Measurements from ENCODE around the gene FXYD2.

The FXYD2 gene

DNA sequence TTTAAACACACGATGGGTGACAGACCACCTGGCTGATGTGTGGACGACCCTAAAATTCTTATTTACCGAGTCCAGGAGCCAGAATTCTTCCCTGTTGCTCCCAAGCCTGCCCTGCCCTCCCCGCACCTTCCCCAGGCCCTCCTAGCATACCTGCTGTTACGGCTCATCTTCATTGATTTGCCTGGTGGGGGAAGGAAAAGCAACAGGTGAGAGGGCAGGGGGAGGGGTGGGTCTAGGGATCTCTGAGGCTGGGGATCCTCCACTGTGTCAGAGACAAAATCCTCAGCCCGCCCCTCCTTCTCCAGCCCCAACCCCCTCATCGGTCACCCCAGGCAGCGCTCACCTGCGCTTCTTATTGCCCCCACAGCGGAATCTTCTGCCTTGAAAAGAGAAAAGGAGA lies 4.0 kb downstream of the FXYD2 start:
- H3K4me3 ChIP-seq (ENCODE audit: low read depth, low read length) = no peak overlapping the region
- no peak for DNase-seq (ENCODE audit: low read depth)
- TF ChIP-seq, protein P1, sequence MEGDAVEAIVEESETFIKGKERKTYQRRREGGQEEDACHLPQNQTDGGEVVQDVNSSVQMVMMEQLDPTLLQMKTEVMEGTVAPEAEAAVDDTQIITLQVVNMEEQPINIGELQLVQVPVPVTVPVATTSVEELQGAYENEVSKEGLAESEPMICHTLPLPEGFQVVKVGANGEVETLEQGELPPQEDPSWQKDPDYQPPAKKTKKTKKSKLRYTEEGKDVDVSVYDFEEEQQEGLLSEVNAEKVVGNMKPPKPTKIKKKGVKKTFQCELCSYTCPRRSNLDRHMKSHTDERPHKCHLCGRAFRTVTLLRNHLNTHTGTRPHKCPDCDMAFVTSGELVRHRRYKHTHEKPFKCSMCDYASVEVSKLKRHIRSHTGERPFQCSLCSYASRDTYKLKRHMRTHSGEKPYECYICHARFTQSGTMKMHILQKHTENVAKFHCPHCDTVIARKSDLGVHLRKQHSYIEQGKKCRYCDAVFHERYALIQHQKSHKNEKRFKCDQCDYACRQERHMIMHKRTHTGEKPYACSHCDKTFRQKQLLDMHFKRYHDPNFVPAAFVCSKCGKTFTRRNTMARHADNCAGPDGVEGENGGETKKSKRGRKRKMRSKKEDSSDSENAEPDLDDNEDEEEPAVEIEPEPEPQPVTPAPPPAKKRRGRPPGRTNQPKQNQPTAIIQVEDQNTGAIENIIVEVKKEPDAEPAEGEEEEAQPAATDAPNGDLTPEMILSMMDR (IDR thresholded peaks at IDR 0.05; ENCODE audit: control insufficient read depth, extremely low read depth, insufficient read depth) = no peak

DNA sequence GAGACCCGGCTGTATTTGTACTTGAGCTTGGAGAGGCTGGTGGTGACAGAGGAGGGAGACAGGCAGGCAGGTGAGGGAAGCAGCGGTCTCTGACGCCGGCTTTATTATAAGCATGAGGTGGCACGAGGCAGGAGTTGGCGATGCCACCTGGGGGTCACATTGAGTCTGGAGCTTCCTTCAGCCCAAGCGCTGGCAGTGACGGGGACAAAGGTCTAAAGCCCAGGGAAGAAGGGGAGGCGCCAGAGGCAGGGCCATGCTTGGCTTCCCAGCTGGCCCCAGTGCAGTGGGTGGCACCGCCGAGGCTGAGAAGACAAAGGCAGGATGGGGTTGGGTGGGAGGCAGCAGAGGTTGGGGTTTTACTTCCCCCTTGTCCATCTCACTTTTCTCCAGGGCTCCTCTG lies 4.5 kb downstream of the FXYD2 start:
- no peak for DNase-seq (ENCODE audit: low read depth)
- no peak overlapping the region for H3K4me3 ChIP-seq (ENCODE audit: low read depth, low read length)
- TF ChIP-seq, protein P1 (IDR thresholded peaks at IDR 0.05; ENCODE audit: control insufficient read depth, extremely low read depth, insufficient read depth) = no peak

DNA sequence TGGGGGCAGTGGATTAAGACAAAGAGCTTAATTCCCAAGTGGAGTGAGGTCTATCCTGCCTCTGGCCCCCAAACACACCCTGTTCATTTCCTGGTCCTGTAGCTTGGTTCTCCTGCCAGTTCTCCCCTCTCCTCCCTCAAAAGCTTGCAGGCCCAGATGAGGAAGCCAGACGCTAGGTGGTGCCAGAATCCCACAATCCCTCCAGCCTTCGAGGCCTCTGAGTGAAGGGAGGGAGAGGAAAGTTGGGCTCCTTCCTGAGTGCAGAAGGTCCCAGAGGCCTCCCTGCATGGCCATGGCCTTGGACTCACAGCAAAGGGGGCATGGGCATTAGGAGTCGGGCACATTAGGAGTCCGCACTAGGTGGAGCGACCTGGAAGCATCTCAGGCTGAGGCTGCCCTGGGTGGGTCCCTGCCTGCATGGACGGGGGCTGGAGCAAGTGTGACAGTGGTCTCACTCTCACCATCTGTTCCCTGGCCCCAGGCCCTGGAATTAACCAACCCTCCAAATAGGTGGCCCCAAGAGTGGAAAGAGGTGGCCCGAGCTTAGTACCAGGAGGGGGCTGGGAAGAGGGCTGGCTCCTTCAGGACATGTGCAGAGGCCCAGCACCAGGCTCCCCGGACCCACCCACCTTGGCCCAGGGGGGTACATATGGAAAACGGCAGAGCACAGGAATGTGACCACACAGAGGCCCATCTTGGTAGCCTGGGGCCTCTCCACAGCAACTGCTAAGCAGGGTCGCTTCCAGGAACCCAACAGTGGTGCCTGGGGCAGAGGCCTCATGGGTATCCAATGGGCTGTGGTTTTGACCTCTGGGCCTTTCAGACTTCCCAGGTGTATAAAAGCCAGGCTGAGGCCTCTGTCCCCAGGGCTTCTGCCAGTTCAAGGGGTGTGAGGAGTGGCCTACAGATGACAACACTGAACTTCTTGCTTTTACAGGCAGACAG lies 5.2 kb downstream of the FXYD2 start:
- no peak overlapping the region for H3K4me3 ChIP-seq (ENCODE audit: low read depth, low read length)
- peak; percentile 41 for DNase-seq (ENCODE audit: low read depth)
- TF ChIP-seq, protein P1 (IDR thresholded peaks at IDR 0.05; ENCODE audit: control insufficient read depth, extremely low read depth, insufficient read depth) = peak; percentile 80

DNA sequence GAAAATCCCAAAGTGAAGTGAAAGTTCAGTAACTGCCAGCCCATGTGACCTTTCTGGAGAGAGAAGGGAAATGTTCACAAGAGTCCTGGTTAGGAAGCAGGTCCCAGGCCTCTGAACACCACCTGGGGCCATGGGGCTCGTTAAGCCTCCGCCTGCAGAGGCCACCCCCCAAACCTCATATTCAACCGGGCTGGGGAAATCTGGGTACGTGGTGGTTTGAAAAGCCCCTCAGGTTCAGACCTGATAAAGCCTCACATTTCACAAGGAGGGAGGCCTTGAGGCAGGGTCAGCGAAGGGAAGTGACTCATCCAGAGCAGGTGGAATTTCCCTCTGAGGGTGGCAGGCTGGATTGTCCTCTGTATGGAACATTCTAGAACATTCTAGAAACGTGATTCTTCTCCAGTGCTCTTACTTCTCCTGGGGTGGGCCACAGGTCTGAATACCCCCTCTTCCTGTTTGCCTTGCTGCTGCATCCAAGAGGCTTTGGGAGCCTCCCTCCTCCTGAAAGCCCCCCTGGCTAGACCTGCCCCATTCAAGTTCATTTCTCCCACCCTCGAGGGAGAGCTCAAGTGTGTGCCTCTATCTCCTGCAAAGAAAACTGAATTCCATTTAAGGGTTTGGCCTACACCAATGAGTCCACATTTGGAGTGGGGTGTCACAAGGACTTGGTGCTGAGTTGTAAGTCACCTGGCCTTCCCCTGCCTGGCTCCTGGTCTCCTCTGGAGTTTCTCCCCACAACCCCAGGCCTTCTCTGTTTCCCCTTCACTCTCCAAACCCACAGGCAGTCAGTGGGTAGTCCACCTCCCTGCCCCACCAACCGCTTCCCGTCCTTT lies 6.3 kb downstream of the FXYD2 start:
- TF ChIP-seq, protein P1 (IDR thresholded peaks at IDR 0.05; ENCODE audit: control insufficient read depth, extremely low read depth, insufficient read depth) = no peak

DNA sequence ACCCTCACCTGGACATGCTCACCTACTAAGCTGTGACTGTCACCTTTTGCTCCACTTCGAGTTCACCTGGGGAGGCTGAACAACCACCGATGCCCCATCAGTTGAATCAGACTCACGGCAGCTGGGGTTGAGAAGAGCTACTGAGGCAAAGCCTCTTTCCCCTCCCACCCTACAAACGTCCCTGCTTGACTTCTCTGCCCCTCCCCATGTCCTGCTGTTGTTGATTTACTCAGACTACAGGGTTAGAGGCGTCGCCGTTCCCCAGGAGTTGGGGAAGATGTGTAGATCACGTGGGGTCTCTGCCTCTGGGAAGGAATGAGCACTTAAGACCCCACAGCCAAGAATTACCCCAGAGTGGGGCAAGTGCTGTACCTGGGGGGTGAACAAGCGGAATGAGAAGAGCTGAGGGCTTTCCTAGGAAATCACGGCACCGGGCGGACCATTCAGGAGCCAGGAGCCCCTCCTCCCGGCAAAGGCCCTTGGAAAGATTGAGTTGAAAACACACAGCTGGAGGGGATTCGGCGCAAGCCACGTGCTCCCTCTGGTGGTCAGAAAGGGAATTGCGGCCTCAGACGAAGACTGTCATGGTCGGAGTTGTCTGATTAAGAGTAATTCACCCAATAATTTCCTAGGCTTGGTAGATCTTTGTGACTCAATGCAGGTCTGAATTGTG lies 7.0 kb downstream of the FXYD2 start:
- TF ChIP-seq, protein P1 (IDR thresholded peaks at IDR 0.05; ENCODE audit: control insufficient read depth, extremely low read depth, insufficient read depth) = peak; percentile 96
- no peak overlapping the region for H3K4me3 ChIP-seq (ENCODE audit: low read depth, low read length)
- DNase-seq (ENCODE audit: low read depth) = no peak

More for the DNA sequence above, 6.3 kb downstream of the FXYD2 start:
- H3K4me3 ChIP-seq (ENCODE audit: low read depth, low read length) = no peak overlapping the region
- DNase-seq (ENCODE audit: low read depth) = no peak

DNA sequence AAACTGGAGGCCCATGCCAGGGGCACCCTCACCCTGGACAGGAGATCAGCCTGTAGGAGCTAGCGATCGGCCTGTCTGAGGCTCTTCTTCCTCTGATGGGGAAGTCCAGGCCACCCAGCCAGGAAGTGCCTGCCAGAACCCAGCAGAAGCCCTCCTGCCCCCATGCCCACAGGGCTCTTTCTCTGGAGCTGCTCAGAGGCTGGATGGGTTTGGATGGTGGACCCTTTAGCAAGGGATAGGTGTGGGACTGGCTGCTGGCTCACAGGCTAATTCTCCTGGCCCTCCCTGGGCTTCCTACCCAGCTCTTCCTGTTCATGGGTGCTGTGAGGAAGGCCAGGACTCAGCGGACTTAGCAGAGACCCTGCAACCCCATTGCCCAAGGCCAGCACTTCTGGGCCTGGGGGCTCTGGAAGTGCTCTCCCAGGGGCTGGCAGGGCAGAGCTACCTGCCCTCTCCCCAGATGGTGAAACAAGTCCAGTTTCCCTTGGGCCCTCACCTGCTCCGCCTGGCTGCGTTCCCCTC lies 7.6 kb downstream of the FXYD2 start:
- H3K4me3 ChIP-seq (ENCODE audit: low read depth, low read length) = no peak overlapping the region
- TF ChIP-seq, protein P1 (IDR thresholded peaks at IDR 0.05; ENCODE audit: control insufficient read depth, extremely low read depth, insufficient read depth) = no peak
- DNase-seq (ENCODE audit: low read depth) = no peak
